ENCODE data around the gene CLSTN2.

The CLSTN2 gene

DNA sequence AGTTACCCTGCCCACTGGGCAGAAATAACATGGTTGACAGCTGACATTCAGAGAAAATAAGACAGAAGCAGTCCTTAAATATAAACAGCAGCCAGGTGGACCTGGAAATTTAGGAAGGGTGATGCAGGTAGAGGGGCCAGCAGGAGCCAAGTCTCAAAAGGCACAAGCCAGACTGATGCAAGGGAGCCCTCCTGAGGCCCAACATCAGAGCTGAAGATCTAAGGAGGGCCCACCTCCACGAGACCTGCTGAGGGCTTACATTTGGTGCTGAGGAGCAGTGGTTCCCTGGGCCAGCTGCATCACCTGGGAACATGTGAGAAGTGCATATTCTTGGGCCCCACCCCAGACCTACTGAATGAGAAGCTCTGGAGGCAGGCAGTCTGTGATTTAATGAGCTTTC, 637.3 kb downstream of the CLSTN2 start:
- no peak for TF ChIP-seq CTCF (IDR thresholded peaks at IDR 0.05; ENCODE audit: low read depth, low read length)
- no peak for DNase-seq (ENCODE audit: extremely low read depth, low read depth)

- DNase-seq (ENCODE audit: extremely low read depth, low read depth), result no peak
- no peak for TF ChIP-seq CTCF (IDR thresholded peaks at IDR 0.05; ENCODE audit: low read depth, low read length)
These were observed 638.0 kb downstream of the CLSTN2 start for GRCh38 chr3:140573011-140573410.

DNA sequence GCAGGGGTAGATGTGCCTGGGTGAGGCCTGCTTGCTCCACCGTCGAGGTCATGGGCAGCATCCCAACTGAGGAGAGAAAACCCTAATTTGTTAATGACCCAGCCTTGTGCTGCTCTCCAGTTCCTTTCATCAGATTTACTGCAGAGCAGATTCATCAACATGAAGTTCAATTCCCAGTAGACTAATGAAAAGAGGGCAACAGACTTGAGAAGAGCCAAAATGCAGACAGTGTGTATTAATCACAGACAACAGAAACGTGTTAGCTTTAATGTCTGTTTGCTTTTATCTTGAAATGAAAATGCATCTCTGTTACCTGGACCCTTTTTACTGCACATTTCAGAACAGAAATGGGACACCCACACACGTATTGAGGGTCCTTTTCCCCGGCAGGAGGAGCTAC, 639.4 kb downstream of the CLSTN2 start:
- TF ChIP-seq CTCF (IDR thresholded peaks at IDR 0.05; ENCODE audit: low read depth, low read length), result no peak
- DNase-seq (ENCODE audit: extremely low read depth, low read depth), result no peak

DNA sequence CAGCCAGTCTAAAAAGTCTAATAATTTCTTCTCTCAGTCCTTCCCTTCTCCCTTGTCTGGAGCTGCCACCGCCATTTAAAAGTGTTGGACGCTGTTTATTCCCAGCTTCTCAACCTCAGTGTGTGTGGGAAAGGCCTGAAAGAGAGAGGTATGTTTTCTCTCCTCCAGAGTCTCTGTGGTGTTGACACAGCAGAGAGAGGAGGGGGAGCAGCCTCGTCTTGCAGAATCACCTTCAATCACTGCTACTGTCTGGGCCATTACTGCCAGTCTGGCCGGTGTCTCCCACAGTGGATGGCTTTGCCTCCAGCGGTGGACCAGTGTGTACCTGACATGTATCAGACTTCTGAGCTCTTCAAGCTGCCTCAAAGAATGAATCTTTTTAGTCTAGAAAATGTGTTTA, 641.5 kb downstream of the CLSTN2 start:
- DNase-seq (ENCODE audit: extremely low read depth, low read depth), result no peak
- no peak for TF ChIP-seq CTCF (IDR thresholded peaks at IDR 0.05; ENCODE audit: low read depth, low read length)

GRCh38 chr3:140577911-140578310, 642.9 kb downstream of the CLSTN2 start:
- no peak for DNase-seq (ENCODE audit: extremely low read depth, low read depth)
- no peak for TF ChIP-seq CTCF (IDR thresholded peaks at IDR 0.05; ENCODE audit: low read depth, low read length)

GRCh38 chr3:140579260-140579659, 644.3 kb downstream of the CLSTN2 start:
- no peak for TF ChIP-seq CTCF (IDR thresholded peaks at IDR 0.05; ENCODE audit: low read depth, low read length)

DNA sequence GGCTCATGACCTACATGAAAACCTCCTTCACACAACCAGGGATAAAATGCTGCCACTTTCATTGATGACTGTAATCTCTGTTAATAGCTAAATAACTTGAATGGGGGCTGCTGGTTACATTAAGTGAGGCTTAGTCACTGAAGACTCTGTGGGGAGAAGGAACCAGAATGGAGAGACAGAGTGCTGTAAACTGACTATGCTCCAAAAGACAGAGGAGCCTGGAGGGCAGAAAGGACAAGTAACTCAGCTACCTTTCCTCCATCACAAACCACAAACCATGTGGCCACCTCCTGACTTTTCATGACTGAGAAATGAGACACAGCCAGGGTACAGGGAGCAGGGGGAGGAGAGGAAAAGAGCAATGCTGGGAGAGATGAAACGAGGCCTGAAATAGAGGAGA, 645.8 kb downstream of the CLSTN2 start:
- no peak for TF ChIP-seq CTCF (IDR thresholded peaks at IDR 0.05; ENCODE audit: low read depth, low read length)
- no peak for DNase-seq (ENCODE audit: extremely low read depth, low read depth)

More at GRCh38 chr3:140579260-140579659, 644.3 kb downstream of the CLSTN2 start:
- no peak for DNase-seq (ENCODE audit: extremely low read depth, low read depth)
